GM21786 (cell line): ENCODE measurements around the gene CCDC28A.

ENCODE experiments used
- ATAC-seq: cut with Tn5 transposase; IDR thresholded peaks from one replicate; pipeline ENCODE4 v1.9.1; 2021; ENCODE audit not compliant: unreplicated experiment

CCDC28A gene

GRCh38 chr6:138795809-138796603, 22.4 kb downstream of the CCDC28A start, which contains the start of gene ECT2L:
ECT2L (plus strand) TSS chr6:138796087; CDS start chr6:138813275, 17,188 bp downstream.
- no peak for ATAC-seq

- ATAC-seq: no peak
Observed at GRCh38 chr6:138796771-138797170, 23.2 kb downstream of the CCDC28A start.

DNA sequence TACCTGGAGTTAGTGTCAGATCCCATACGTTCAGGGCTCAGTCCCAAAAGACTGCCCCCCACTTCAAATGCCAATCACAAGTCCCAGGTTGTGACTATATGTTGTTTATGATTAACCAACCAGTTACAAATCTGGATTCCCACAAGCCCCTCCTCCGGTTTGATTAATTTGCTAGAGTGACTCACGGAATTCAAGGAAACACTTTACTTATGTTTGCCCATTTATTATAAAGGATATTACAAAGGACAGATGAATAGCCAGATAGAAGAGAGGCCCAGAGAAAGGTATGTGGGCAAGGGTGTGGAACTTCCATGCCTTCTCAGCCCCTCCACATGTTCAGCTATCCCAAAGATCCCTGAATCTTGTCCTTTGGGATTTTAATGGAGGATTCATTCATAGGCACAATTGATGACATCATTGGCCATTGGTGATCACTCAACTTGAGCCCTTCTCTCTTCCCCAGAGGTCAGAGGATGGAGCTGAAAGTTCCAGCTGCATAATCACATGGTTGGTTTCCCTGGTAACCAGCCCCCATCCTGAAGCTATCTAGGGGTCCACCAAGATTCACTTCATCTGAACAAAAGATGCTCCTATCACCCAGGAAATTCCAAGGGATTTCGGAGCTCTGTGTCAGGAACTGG, 24.4 kb downstream of the CCDC28A start:
- no peak for ATAC-seq

- ATAC-seq: peak; percentile 48
Observed at GRCh38 chr6:138800377-138801150, 27.0 kb downstream of the CCDC28A start.

DNA sequence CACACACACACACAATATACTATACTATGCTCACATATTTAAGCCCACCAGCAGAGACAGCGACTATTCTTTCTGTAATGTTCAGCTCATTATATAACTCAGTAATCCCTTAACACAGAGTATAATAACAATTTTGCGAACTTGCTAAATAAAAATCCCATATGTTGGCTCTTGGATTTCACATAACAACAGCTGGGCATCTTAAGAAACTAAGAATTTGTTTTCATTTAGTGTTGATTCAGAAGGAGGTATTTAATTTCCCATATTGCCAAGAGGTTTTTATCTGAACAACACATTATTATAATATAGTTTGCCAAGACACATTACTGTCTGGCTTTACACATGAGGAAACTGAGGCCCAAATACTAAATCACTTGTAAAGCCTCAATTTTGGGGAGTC, 29.8 kb downstream of the CCDC28A start:
- ATAC-seq: no peak

DNA sequence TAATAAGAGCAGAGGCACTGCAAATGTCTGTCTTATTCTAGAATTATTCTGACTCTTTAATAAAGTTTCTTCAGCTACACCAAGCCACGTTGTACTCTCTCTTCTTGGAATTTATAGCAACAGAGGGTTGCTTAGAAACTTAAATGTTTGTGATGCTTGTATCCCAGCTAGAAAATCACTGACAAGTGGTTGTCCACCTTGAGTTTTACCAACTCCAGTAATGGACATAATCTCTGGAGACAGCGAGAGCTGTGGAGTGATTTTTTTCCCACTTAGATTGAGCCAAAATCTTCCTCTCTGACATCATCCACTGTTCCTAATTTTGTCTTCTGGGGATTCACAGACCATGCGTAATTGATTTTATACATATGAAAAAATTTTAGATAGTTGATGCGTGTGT, 30.3 kb downstream of the CCDC28A start:
- ATAC-seq: no peak

- no peak for ATAC-seq
Observed at GRCh38 chr6:138805016-138805765, 31.6 kb downstream of the CCDC28A start.

DNA sequence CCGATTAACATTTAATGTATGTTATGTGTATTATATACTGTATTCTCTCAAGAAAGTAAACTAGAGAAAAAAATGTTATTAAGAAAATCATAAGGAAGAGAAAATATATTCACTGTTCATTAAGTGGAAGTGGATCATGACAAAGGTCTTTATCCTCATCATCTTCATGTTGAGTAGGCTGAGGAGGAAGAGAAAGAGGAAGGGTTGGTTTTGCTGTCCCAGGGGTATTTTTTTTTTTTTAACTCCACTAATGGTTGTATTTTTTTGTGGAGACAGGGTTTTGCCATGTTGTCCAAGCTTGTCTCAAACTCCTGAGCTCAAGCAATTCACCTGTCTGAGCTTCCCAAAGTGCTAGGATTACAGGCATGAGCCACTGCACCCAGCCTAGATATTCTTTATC, 33.3 kb downstream of the CCDC28A start:
- no peak for ATAC-seq

DNA sequence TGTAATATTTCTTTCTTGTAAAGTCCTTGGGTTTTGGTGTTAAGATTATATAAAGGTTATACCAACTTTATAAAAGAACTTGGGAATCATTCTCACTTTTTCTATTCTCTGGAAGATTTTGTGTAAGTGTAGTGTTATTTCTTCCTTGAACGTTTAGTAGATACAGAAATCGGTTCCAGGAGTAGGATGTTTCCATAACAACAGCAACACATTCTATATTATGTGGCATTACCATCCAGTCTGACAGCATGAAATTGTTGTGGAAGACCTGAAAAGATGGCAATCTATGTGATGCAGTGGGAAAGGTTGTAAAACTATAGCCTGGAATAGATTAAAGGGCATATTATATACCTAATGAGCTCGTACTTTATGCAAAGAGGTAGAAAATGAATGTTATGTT, 36.1 kb downstream of the CCDC28A start:
- ATAC-seq: no peak

GRCh38 chr6:138811866-138812265, 38.3 kb downstream of the CCDC28A start:
- ATAC-seq: no peak

DNA sequence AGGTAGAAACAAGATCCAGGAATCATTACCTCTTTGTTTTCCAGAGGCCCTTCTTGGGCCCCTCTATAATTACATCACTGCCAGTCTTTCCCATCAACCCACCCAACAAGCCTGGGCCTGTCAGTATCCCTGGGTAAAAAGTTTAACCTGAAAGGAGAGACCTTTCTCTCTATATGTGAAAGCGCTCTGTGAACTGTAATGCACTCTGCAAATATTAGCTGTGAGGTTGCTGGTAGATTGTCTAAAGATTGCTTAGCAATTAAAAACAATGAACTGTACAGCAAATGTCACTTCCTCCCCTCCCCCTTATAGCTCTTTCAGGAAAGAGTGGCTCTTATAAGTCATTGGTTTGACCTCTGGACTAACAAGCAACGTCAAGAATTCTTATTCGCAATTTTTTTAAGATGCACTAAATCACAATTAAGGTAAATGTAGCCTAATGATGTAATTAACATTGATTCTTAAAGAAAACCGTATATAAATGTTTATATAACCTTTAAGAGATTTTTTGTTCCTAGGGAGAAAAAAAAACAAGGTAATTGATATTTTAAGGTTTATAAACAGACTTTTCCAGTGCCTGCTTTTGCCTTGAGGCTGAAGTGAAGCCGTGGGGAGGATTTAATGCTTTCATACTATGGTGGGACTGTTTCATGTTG, 40.7 kb downstream of the CCDC28A start:
- no peak for ATAC-seq

GRCh38 chr6:138815221-138815620, 41.7 kb downstream of the CCDC28A start:
- ATAC-seq: no peak

GRCh38 chr6:138815797-138816528, 42.4 kb downstream of the CCDC28A start:
- peak; percentile 60 for ATAC-seq

DNA sequence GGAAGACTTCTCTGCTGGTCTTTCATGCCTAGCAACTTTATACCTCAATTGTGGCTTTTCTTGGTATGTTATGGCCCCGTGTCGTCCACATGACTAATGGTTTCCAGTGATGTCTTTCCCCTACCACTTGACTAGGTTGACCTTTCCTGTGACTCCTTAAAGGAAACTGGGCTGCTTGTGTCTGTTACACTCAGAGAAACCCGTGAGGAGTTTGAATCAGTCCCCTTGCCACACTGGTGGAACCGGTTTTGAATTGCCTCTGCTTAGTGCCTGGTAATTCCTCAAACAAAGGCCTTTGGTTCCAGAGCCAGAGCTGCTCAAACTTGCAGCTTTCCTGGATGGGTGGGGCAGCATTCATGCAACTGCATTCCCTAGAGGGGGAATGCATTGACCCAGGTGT, 44.2 kb downstream of the CCDC28A start:
- no peak for ATAC-seq

DNA sequence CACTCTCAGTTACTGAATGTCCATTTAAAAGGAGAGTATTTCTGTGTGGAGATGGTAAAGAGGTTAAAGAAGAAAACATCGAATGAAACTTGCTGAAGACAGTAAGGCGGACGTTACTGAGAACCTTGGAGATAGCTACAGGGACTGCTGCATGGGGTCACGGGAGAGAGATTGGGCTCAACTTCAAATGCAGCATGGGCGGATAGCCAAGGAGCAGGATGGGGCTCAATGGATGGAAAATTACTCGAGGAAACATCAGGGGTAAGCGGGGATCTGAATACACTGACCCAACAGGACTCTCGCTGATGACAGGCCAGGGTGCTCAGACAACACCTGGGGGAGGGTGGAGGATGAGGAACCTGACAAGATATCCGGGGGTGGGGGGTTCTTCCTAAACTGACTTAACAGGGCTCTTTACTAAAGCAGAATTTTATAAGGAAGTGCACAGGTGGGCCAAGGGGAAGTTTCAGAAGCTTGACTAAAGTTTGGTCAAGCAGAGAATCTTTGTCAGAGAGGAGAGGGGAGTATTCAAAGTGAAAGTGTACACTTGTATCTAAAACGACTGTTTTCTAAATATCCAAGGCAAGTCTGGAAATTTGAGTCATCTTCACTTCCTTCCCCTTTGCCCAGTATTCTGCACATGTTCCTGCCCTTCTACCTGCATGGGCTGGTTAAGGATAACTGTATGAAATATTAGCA, 45.1 kb downstream of the CCDC28A start:
- ATAC-seq: peak; percentile 78

DNA sequence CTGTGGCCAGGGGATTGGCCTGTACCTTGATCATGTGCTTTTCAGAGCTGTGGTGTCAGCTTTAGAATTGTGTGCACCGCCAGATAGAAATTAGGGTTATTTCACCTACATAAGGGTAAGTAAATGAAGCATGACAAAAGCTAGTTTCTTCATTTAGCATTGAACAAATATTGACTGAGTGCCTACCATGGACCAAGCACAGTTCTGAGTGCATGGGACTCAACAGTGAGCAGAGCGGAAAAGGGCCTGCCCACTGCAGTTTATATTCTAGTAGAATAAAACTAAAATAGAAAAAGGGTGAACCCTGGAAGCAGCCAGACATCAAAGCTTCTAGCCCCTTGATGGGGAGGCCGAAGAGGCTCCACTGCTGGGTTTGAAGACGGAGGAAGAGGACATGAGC, 48.0 kb downstream of the CCDC28A start:
- no peak for ATAC-seq

DNA sequence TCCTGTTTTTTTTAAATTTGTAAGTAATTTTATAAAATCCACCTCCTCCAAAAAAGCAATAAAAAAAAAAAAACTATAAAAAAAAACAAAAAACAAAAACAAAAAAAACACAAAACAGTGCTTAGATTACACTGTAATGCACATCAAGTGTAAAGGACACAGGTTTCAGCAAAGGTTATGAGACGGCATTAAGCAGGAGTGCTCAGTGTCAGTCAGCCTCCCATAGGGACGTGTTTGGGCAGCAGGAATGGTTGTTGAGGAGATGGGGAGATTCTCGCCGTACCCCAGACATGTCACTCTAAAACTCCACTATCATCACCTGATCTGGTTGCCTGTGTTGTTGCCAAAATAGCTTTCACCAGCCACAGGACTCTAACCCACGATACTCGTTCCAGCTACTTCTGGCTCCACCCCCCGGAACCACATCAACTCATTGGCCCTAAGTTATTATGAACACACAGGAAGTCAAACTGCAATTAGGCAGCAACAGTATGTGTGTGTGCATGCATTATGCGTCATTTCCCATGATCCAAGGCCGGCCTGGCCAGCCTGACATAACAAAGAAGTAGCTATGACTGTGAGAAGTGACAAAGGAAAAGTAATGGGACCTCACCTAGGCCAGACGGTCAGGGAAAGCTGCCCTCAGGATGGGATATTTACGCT, 51.0 kb downstream of the CCDC28A start:
- ATAC-seq: no peak

GRCh38 chr6:138830248-138830647, 56.7 kb downstream of the CCDC28A start:
- no peak for ATAC-seq

DNA sequence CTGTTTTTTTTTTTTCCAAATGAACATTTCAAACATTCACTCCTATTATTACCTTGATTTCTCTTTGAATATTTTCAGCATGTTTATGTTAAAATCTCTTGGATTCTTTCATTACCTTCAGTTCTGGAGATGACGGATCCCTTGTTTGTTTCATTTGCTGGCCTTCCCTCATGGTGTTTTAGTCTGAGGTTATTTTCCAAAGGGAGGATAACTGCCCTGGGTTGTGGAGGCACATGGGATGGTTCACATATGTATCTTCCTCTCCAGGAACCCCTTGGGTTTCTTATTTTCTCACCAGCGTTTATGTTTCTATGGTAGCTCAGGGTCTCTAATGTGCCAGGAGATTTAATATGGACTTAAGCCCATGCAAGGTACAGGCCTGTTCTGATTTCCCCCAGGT, 58.6 kb downstream of the CCDC28A start:
- no peak for ATAC-seq
